Osteoblast (primary cell): ENCODE data around the gene SLN. TPM values are rescaled to one million over a fixed set of nuclear protein-coding genes. Genes with fewer than 3 reads are reported as not detected.

Source experiments
- DNase-seq: peaks from one replicate; pipeline ENCODE4 v3.0.0; 2011; ENCODE audit warnings: low spot score, mixed read lengths; ENCODE audit not compliant: insufficient read length; ENCODE audit errors: missing footprints
- H2AFZ ChIP-seq: 2 replicates; pipeline ENCODE4 v1.6.0; 2011; ENCODE audit warnings: mild to moderate bottlenecking, low read length
- H3K27ac ChIP-seq: 2 replicates; pipeline ENCODE4 v1.5.1; 2011; ENCODE audit warnings: mild to moderate bottlenecking, low read depth, low read length, moderate library complexity
- H3K27me3 ChIP-seq: 2 replicates; pipeline ENCODE4 v1.6.0; 2012; ENCODE audit warnings: mild to moderate bottlenecking, control low read depth, inconsistent platforms, low read length, moderate library complexity; ENCODE audit not compliant: insufficient read depth
- H3K36me3 ChIP-seq: 2 replicates; pipeline ENCODE4 v1.5.1; 2011; ENCODE audit warnings: mild to moderate bottlenecking, low read length, control low read depth, moderate library complexity; ENCODE audit not compliant: insufficient read depth
- H3K4me1 ChIP-seq: 2 replicates; pipeline ENCODE4 v1.5.1; 2011; ENCODE audit warnings: mild to moderate bottlenecking, low read length, control low read depth, moderate library complexity; ENCODE audit not compliant: insufficient read depth
- H3K4me2 ChIP-seq: 2 replicates; pipeline ENCODE4 v1.6.0; 2011; ENCODE audit warnings: mild to moderate bottlenecking, low read length; ENCODE audit not compliant: insufficient read depth
- H3K4me3 ChIP-seq: fragments of 200-600 bp; sonication (generic); 3 replicates; pipeline ENCODE4 v1.5.1; 2012; ENCODE audit warnings: mild to moderate bottlenecking, low read length, inconsistent platforms; ENCODE audit not compliant: insufficient read depth
- H3K79me2 ChIP-seq: 2 replicates; pipeline ENCODE4 v1.6.0; 2012; ENCODE audit warnings: mild to moderate bottlenecking, low read length, control low read depth, inconsistent platforms; ENCODE audit not compliant: insufficient read depth
- H3K9me3 ChIP-seq: 2 replicates; pipeline ENCODE4 v1.5.1; 2011; ENCODE audit warnings: low read depth, low read length, control low read depth
- H4K20me1 ChIP-seq: 2 replicates; pipeline ENCODE4 v1.6.0; 2012; ENCODE audit warnings: mild to moderate bottlenecking, low read length, control low read depth; ENCODE audit not compliant: insufficient read depth
- total RNA-seq: library from RNA; depleted of rRNA; stranded (reverse); fragments of >200 nt; gene quantifications from 2 replicates; pipeline ENCODE4 v1.2.3, GENCODE V29; 2012
- TF ChIP-seq, protein P1 (sequence below): IDR thresholded peaks from 2 replicates; pipeline ENCODE4 v1.5.1; 2011; ENCODE audit warnings: mild to moderate bottlenecking, low read depth, low read length, moderate library complexity; ENCODE audit errors: extremely low read depth

Gene SLN
- total RNA-seq, 1 donor: not detected

DNA sequence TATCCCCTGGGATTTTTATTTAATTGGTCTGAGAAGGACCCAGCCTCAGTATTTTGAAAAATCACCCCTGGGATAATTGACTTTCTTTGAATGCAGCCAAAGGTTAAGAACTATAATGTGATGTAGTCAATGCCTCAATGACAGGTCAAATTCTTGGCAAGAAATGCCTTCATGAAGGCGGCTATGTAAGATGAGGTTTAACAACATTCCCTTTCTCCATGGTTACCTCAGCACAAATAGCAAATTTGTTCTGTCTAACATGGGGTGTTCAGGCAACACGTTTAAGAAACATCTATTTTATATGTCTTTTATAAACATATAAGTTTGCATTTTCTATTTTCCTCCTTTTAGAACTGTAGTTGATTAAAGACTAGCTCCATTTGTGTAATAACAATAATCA is 5.3 kb downstream of the SLN start:
- H3K79me2 ChIP-seq: no peaks in the 10 kb centered on the region
- TF ChIP-seq, protein P1, sequence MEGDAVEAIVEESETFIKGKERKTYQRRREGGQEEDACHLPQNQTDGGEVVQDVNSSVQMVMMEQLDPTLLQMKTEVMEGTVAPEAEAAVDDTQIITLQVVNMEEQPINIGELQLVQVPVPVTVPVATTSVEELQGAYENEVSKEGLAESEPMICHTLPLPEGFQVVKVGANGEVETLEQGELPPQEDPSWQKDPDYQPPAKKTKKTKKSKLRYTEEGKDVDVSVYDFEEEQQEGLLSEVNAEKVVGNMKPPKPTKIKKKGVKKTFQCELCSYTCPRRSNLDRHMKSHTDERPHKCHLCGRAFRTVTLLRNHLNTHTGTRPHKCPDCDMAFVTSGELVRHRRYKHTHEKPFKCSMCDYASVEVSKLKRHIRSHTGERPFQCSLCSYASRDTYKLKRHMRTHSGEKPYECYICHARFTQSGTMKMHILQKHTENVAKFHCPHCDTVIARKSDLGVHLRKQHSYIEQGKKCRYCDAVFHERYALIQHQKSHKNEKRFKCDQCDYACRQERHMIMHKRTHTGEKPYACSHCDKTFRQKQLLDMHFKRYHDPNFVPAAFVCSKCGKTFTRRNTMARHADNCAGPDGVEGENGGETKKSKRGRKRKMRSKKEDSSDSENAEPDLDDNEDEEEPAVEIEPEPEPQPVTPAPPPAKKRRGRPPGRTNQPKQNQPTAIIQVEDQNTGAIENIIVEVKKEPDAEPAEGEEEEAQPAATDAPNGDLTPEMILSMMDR: no peak

GRCh38 chr11:107705027-107705426 is 6.8 kb downstream of the SLN start:
- peak; percentile 67 for DNase-seq
- no peaks in the 10 kb centered on the region for H3K36me3 ChIP-seq
- H4K20me1 ChIP-seq: no peaks in the 10 kb centered on the region
- H2AFZ ChIP-seq: no peak overlapping the region
- no peaks in the 10 kb centered on the region for H3K79me2 ChIP-seq
- TF ChIP-seq, protein P1: no peak
- H3K27ac ChIP-seq: peak overlapping the region; percentile 75
- H3K9me3 ChIP-seq: no peaks in the 10 kb centered on the region
- H3K4me3 ChIP-seq: peak overlapping the region; percentile 12
- peak overlapping the region; percentile 62 for H3K4me2 ChIP-seq
- H3K27me3 ChIP-seq: peaks cover 8% of the 10 kb centered on the region
- peaks cover 15% of the 10 kb centered on the region for H3K4me1 ChIP-seq

More for the DNA sequence above, 5.3 kb downstream of the SLN start:
- Histone ChIP-seq H3K4me1 (peaks cover 15% of the 10 kb centered on the region), H4K20me1 (no peaks in the 10 kb centered on the region), H3K4me2 (no peak overlapping the region), H3K9me3 (no peaks in the 10 kb centered on the region), H3K36me3 (no peaks in the 10 kb centered on the region), H2AFZ (no peak overlapping the region), H3K27ac (no peak overlapping the region), H3K4me3 (no peak overlapping the region), H3K27me3 (peaks cover 16% of the 10 kb centered on the region)
- no peak for DNase-seq

DNA sequence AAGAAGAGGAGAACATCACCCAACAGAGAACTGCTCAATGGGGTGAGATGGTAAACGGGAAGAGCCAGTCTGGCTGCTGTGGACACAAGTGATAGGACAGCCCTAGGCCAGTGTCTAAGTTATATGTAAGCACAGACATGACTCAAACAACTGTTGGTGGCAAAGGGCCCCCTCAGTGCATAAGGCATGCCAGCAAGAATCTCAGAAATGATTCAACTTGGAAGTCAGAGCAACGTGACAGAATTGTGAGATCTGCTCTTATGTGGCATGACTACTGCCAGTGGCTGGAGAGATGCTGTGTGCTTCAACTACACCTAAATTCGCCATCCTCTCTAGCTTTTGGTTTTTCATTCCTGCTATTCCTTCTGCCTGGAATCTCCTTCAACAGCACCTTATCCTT is 7.4 kb downstream of the SLN start:
- DNase-seq: no peak
- Histone ChIP-seq H3K36me3 (no peaks in the 10 kb centered on the region), H3K9me3 (no peaks in the 10 kb centered on the region), H3K4me2 (peak overlapping the region; percentile 62), H2AFZ (no peak overlapping the region), H3K79me2 (no peaks in the 10 kb centered on the region), H4K20me1 (no peaks in the 10 kb centered on the region), H3K4me3 (peak overlapping the region; percentile 12), H3K4me1 (peaks cover 15% of the 10 kb centered on the region), H3K27ac (peak overlapping the region; percentile 75), H3K27me3 (peaks cover 7% of the 10 kb centered on the region)
- TF ChIP-seq, protein P1: no peak

GRCh38 chr11:107702723-107703122 is 9.1 kb downstream of the SLN start:
- H4K20me1 ChIP-seq: no peaks in the 10 kb centered on the region
- no peaks in the 10 kb centered on the region for H3K36me3 ChIP-seq
- no peak overlapping the region for H3K4me3 ChIP-seq
- no peak for DNase-seq
- TF ChIP-seq, protein P1: no peak
- no peak overlapping the region for H3K4me2 ChIP-seq
- H3K27me3 ChIP-seq: peaks cover 7% of the 10 kb centered on the region
- H3K4me1 ChIP-seq: peaks cover 15% of the 10 kb centered on the region
- no peak overlapping the region for H3K27ac ChIP-seq
- H3K9me3 ChIP-seq: no peaks in the 10 kb centered on the region
- no peaks in the 10 kb centered on the region for H3K79me2 ChIP-seq
- no peak overlapping the region for H2AFZ ChIP-seq
